SH-SY5Y (cell line): ENCODE results near the gene YTHDF2.

ENCODE experiments used
- GATA2 ChIP-seq: IDR thresholded peaks from 2 replicates; pipeline ENCODE4 v1.6.1; 2011; ENCODE audit warnings: mild to moderate bottlenecking, low read depth, low read length
- GATA3 ChIP-seq: IDR thresholded peaks from 2 replicates; pipeline ENCODE4 v1.6.1; 2011; ENCODE audit warnings: low read depth, mild to moderate bottlenecking, low read length, moderate library complexity

GRCh38 chr1:28758420-28758819, 21.7 kb downstream of the YTHDF2 start:
- TF ChIP-seq GATA2 (no peak), GATA3 (no peak)
